Natural killer cell (primary cell): Measurements from ENCODE around the gene UNC93B1. TPM values are rescaled to one million over a fixed set of nuclear protein-coding genes. Genes with fewer than 3 reads are reported as not detected.

ENCODE experiments used
- ATAC-seq, 3 donors: fragments of 150-1000 bp in 2 of 3; fragments of 200-7000 bp in 1 of 3; cut with Tn5 transposase; 1 replicate in 1 of 3; 2 replicates in 2 of 3; pipeline ENCODE4 v1.10.0; 2021; ENCODE audit warnings: mild to moderate bottlenecking in 2 of 3, moderate library complexity in 2 of 3
- DNase-seq, 2 donors: peaks; one replicate each; pipeline versions ENCODE4 v3.0.0 to v3.0.0-alpha.2; 2013 to 2021; ENCODE audit warnings: mixed read lengths in 1 of 2
- H3K27ac ChIP-seq: one replicate; pipeline ENCODE4 v1.5.1; 2013; ENCODE audit warnings: mild to moderate bottlenecking, low read length
- H3K27me3 ChIP-seq: one replicate; pipeline ENCODE4 v1.6.1; 2013; ENCODE audit warnings: low read length; ENCODE audit not compliant: control insufficient read depth, insufficient read depth
- H3K36me3 ChIP-seq: one replicate; pipeline ENCODE4 v1.6.1; 2013; ENCODE audit warnings: low read length; ENCODE audit not compliant: control insufficient read depth, insufficient read depth
- H3K4me1 ChIP-seq: one replicate; pipeline ENCODE4 v1.6.1; 2013; ENCODE audit warnings: low read length; ENCODE audit not compliant: control insufficient read depth, insufficient read depth
- H3K4me3 ChIP-seq: one replicate; pipeline ENCODE4 v1.5.1; 2013; ENCODE audit warnings: low read length
- H3K9me3 ChIP-seq: one replicate; pipeline ENCODE4 v1.6.1; 2013; ENCODE audit warnings: low read length; ENCODE audit not compliant: control insufficient read depth, insufficient read depth
- H3K27ac Mint-ChIP-seq, 2 donors: one replicate each; pipeline ENCODE4 v1.8.0; 2022; ENCODE audit warnings: mild to moderate bottlenecking in 2 of 2, mixed read lengths in 2 of 2, moderate library complexity in 1 of 2
- H3K27me3 Mint-ChIP-seq, 2 donors: one replicate each; pipeline ENCODE4 v1.8.0; 2022; ENCODE audit warnings: low read depth in 2 of 2, mixed read lengths in 2 of 2
- H3K36me3 Mint-ChIP-seq: one replicate; pipeline ENCODE4 v1.8.0; 2022; ENCODE audit warnings: mixed read lengths
- H3K4me1 Mint-ChIP-seq, 2 donors: one replicate each; pipeline ENCODE4 v1.8.0; 2022; ENCODE audit warnings: mixed read lengths in 2 of 2
- H3K4me3 Mint-ChIP-seq: one replicate; pipeline ENCODE4 v1.8.0; 2022; ENCODE audit warnings: mild to moderate bottlenecking, moderate library complexity, mixed read lengths
- H3K9me3 Mint-ChIP-seq, 2 donors: one replicate each; pipeline ENCODE4 v1.8.0; 2022; ENCODE audit warnings: mixed read lengths in 2 of 2
- WGBS: methylation state at CpG from one replicate; pipeline ENCODE4 v1.1.7; 2013; ENCODE audit warnings: missing lambda C conversion rate; ENCODE audit not compliant: insufficient coverage; 5-methylcytosine and 5-hydroxymethylcytosine counted together
- intact Hi-C: fragments of 100-400 bp; cut with micrococcal nuclease; formaldehyde crosslinking; loops from one replicate; pipeline ENCODE4 v1.14.2; 2022
- total RNA-seq, 4 donors: library from RNA; stranded (reverse); fragments of 120-200 nt in 1 of 4; gene quantifications; one replicate each; pipeline versions ENCODE4 v1.2.3 to v1.2.4, GENCODE V29; 2013 to 2022
- TF ChIP-seq, protein P1 (sequence below): fragments of 200-600 bp; IDR thresholded peaks from one replicate; pipeline ENCODE4 v1.8.0; 2022; ENCODE audit warnings: antibody characterized with exemption

The UNC93B1 gene
- total RNA-seq, 3 donors from 2014 or later (not counting 1 experiment from before 2014, with no cell fraction given): 26.6 to 44.3 (median 39.7) TPM

DNA sequence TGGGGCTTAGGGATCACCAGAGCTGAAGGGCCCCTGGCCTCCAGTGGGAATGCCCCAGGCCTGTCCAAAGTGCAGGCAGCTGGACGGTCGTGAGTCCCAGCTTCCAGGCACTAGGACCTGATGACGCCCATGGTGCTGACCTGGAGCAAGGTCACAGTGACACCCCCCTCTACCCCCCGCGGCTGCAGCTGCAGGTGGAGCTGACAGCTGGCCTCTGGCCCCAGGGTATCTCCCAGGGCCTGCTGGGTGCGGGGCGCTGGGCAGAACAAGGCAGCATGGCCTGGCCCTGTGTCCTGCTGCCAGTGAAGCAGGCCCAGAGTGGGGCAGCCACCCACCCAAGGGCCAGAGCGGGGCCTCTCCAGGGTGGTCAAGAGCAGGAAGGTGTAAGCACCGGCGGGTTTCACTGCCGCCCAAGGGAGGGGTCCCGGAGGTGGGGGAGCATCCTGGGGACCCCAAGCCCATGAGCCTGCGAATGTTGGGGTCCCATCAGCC, 34.4 kb upstream of the UNC93B1 start:
- Mint-ChIP-seq H3K4me1 (peaks cover 31 to 46% of the 10 kb centered on the region in 2 donors), H3K4me3 (peak overlapping the region; percentile 50), H3K27me3 (no peaks in the 10 kb centered on the region), H3K9me3 (no peaks in the 10 kb centered on the region), H3K36me3 (no peaks in the 10 kb centered on the region), H3K27ac (peak overlapping the region; percentile 97 to 99)
- DNase-seq (no peak), ATAC-seq (no peak)
- peaks cover 27% of the 10 kb centered on the region for H3K36me3 ChIP-seq
- peak overlapping the region; percentile 94 for H3K27ac ChIP-seq
- 54% methylated on average over 13 of the region's 13 CpGs for WGBS
- peaks cover 74% of the 10 kb centered on the region for H3K4me1 ChIP-seq
- H3K9me3 ChIP-seq: no peaks in the 10 kb centered on the region
- peak overlapping the region; percentile 84 for H3K4me3 ChIP-seq
- intact Hi-C loops: no loop called here
- TF ChIP-seq, protein P1, sequence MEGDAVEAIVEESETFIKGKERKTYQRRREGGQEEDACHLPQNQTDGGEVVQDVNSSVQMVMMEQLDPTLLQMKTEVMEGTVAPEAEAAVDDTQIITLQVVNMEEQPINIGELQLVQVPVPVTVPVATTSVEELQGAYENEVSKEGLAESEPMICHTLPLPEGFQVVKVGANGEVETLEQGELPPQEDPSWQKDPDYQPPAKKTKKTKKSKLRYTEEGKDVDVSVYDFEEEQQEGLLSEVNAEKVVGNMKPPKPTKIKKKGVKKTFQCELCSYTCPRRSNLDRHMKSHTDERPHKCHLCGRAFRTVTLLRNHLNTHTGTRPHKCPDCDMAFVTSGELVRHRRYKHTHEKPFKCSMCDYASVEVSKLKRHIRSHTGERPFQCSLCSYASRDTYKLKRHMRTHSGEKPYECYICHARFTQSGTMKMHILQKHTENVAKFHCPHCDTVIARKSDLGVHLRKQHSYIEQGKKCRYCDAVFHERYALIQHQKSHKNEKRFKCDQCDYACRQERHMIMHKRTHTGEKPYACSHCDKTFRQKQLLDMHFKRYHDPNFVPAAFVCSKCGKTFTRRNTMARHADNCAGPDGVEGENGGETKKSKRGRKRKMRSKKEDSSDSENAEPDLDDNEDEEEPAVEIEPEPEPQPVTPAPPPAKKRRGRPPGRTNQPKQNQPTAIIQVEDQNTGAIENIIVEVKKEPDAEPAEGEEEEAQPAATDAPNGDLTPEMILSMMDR: no peak
- H3K27me3 ChIP-seq: no peaks in the 10 kb centered on the region

DNA sequence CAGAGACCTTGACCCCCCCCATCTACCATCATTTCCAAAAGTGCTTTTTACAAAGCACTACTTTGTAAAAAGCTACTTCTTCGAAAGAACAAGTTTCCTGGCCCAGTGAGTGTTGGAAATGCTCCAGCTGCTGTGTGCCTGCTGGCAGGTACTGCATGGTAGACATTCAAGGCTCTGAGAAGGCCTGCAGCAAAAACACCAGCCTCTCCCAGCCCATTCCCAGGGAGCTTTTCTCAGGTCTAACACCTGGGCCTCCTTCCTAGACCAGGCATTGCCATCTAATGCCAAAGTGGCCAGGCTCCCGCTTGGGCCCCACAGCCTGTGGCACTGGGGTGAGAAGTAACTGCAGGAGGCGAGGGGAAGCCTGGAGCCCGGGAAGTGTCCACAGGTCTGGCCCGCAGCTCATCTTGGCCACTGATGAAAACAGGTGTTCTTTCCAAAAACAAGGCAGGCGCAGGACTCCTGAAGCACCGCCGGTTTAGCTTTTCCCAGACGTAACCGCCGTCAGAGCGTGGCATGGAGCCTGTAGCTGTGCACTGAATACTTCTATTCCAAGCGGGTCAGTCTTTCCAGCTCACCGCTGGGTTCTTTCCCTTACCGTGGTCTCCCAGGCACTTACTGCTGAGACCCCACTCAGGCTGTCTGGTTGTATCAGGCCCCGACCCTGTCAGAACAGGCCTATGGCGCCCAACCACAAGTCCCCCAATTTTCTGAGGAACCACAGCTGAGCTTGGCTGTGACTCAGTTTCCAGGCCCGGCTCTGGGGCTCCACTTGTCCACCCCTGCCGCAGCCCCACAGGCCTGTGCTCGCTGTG, 33.7 kb upstream of the UNC93B1 start:
- Histone ChIP-seq H3K36me3 (peaks cover 26% of the 10 kb centered on the region), H3K9me3 (no peaks in the 10 kb centered on the region), H3K27ac (peak overlapping the region; percentile 94), H3K27me3 (no peaks in the 10 kb centered on the region), H3K4me1 (peaks cover 78% of the 10 kb centered on the region), H3K4me3 (no peak overlapping the region)
- WGBS: 87% methylated on average over 20 of the region's 20 CpGs
- peak overlapping the region; percentile 97 to 99 for H3K27ac Mint-ChIP-seq
- DNase-seq (no peak), ATAC-seq (no peak)
- TF ChIP-seq, protein P1: no peak
- no peaks in the 10 kb centered on the region for H3K36me3 Mint-ChIP-seq
- intact Hi-C loops: loop anchor here (2.0 kb wide), 1 partner anchor 83 kb away; the partner anchor contains the start of gene CHKA
- no peaks in the 10 kb centered on the region for H3K27me3 Mint-ChIP-seq
- H3K9me3 Mint-ChIP-seq: no peaks in the 10 kb centered on the region
- peaks cover 31 to 46% of the 10 kb centered on the region in 2 donors for H3K4me1 Mint-ChIP-seq
- H3K4me3 Mint-ChIP-seq: peak overlapping the region; percentile 84

DNA sequence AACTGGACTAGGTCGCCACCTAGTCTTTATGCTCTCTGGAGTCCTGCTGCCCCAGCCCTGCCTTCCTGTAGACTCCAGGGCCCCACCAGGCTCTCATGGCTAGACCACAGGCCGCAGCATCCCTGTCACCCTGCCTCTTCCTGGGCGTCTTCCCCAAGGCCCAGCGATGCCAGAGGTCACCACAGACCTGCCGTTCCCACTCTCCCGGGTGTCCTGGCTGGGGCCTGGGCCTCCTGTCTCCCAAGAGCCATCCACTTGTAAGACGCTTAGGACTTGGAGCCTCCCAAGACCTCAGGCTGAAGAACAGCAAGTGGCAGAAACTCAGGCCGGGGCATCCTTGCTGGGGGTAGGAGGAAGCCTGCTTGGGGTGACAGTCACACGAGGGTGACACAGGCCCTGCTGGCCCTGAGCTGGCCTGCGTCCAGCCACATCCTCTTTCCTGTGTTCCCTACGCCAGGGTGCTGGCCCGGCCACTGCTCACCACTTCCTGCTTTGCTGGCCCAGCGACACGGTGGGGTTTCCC, 32.9 kb upstream of the UNC93B1 start:
- H3K27ac Mint-ChIP-seq: peak overlapping the region; percentile 97 to 99
- no peaks in the 10 kb centered on the region for H3K9me3 Mint-ChIP-seq
- H3K27ac ChIP-seq: peak overlapping the region; percentile 94
- H3K9me3 ChIP-seq: no peaks in the 10 kb centered on the region
- peaks cover 81% of the 10 kb centered on the region for H3K4me1 ChIP-seq
- peak overlapping the region; percentile 84 for H3K4me3 Mint-ChIP-seq
- H3K27me3 Mint-ChIP-seq: no peaks in the 10 kb centered on the region
- H3K4me3 ChIP-seq: no peak overlapping the region
- intact Hi-C loops: loop anchor here (2.0 kb wide), 1 partner anchor 84 kb away; the partner anchor contains the start of gene CHKA
- peaks cover 24% of the 10 kb centered on the region for H3K36me3 ChIP-seq
- ATAC-seq: peak; percentile 59 to 81 (median 72)
- DNase-seq: peak; percentile 50 to 54
- peaks cover 33 to 45% of the 10 kb centered on the region in 2 donors for H3K4me1 Mint-ChIP-seq
- 11% methylated on average over 14 of the region's 14 CpGs for WGBS
- TF ChIP-seq, protein P1: no peak
- H3K36me3 Mint-ChIP-seq: no peaks in the 10 kb centered on the region
- no peaks in the 10 kb centered on the region for H3K27me3 ChIP-seq
